HL-60/S4 treated with retinoic acid at 250 ng/mL for 4 days and 3 days (cell line): ENCODE measurements around the gene KANSL1L.

Source experiments
- in situ Hi-C: fragments of 300-500 bp; cut with MboI; formaldehyde crosslinking; loops from 2 replicates; pipeline ENCODE4 v1.7.0; 2022; ENCODE audit warnings: low sequenced_read_pairs

The KANSL1L gene

GRCh38 chr2:210086930-210087329, 84.3 kb downstream of the KANSL1L start:
- in situ Hi-C loops = no loop called here

GRCh38 chr2:210086292-210086691, 84.9 kb downstream of the KANSL1L start:
- in situ Hi-C loops = no loop called here

GRCh38 chr2:210072922-210073509, 98.2 kb downstream of the KANSL1L start:
- in situ Hi-C loops = no loop called here

GRCh38 chr2:210072493-210072892, 98.7 kb downstream of the KANSL1L start:
- in situ Hi-C loops = no loop called here

- in situ Hi-C loops = no loop called here
Observed at GRCh38 chr2:210063306-210063705, 107.9 kb downstream of the KANSL1L start.

- in situ Hi-C loops = no loop called here
Observed at GRCh38 chr2:210055825-210056224, 115.4 kb downstream of the KANSL1L start.

- in situ Hi-C loops = no loop called here
Observed at GRCh38 chr2:210054696-210055095, 116.5 kb downstream of the KANSL1L start.

GRCh38 chr2:210050885-210051284, 120.3 kb downstream of the KANSL1L start:
- in situ Hi-C loops = no loop called here

GRCh38 chr2:210049831-210050230, 121.4 kb downstream of the KANSL1L start:
- in situ Hi-C loops = no loop called here

GRCh38 chr2:210046851-210047500, 124.2 kb downstream of the KANSL1L start:
- in situ Hi-C loops = no loop called here

GRCh38 chr2:210038078-210038477, 133.1 kb downstream of the KANSL1L start:
- in situ Hi-C loops = no loop called here

GRCh38 chr2:210035679-210036078, 135.5 kb downstream of the KANSL1L start:
- in situ Hi-C loops = no loop called here

GRCh38 chr2:210034087-210034683, 137.0 kb downstream of the KANSL1L start:
- in situ Hi-C loops = no loop called here

GRCh38 chr2:210028178-210028577, 143.0 kb downstream of the KANSL1L start:
- in situ Hi-C loops = no loop called here

GRCh38 chr2:210027608-210028007, 143.6 kb downstream of the KANSL1L start:
- in situ Hi-C loops = no loop called here

GRCh38 chr2:210022824-210023223, 148.4 kb downstream of the KANSL1L start:
- in situ Hi-C loops = no loop called here

GRCh38 chr2:210020138-210020537, 151.1 kb downstream of the KANSL1L start:
- in situ Hi-C loops = no loop called here

- in situ Hi-C loops = no loop called here
Observed at GRCh38 chr2:210009896-210010295, 161.3 kb downstream of the KANSL1L start.

GRCh38 chr2:210009126-210009525, 162.1 kb downstream of the KANSL1L start:
- in situ Hi-C loops = no loop called here

- in situ Hi-C loops = no loop called here
Observed at GRCh38 chr2:210007895-210008294, 163.3 kb downstream of the KANSL1L start.

GRCh38 chr2:210004881-210005280, 166.3 kb downstream of the KANSL1L start:
- in situ Hi-C loops = no loop called here

GRCh38 chr2:210003359-210003758, 167.8 kb downstream of the KANSL1L start:
- in situ Hi-C loops = no loop called here
